Mesothelial cell of epicardium (in vitro differentiated cells): ENCODE measurements around the gene APOH. TPM values are rescaled to one million over a fixed set of nuclear protein-coding genes. Genes with fewer than 3 reads are reported as not detected.

ENCODE experiments used
- DNase-seq, 2 experiments: peaks; one replicate each; pipeline ENCODE4 v3.0.0; 2021; ENCODE audit warnings: low spot score in 2 of 2; ENCODE audit not compliant: unreplicated experiment in 2 of 2
- H3K27ac Mint-ChIP-seq: 2 replicates; pipeline ENCODE4 v1.8.0; 2021; ENCODE audit warnings: mixed read lengths
- H3K27me3 Mint-ChIP-seq: 2 replicates; pipeline ENCODE4 v1.8.0; 2021; ENCODE audit warnings: low read depth, mixed read lengths
- H3K36me3 Mint-ChIP-seq: 2 replicates; pipeline ENCODE4 v1.8.0; 2021; ENCODE audit warnings: mixed read lengths
- H3K4me1 Mint-ChIP-seq: 2 replicates; pipeline ENCODE4 v1.8.0; 2021; ENCODE audit warnings: mixed read lengths
- H3K4me3 Mint-ChIP-seq: 2 replicates; pipeline ENCODE4 v1.8.0; 2021; ENCODE audit warnings: mild to moderate bottlenecking, moderate library complexity, mixed read lengths
- H3K9me3 Mint-ChIP-seq: 2 replicates; pipeline ENCODE4 v1.8.0; 2021; ENCODE audit warnings: mixed read lengths
- CTCF ChIP-seq: fragments of 200-600 bp; sonication (generic); IDR thresholded peaks from one replicate; pipeline ENCODE4 v1.5.0; 2021; ENCODE audit warnings: antibody characterized with exemption; ENCODE audit not compliant: unreplicated experiment
- total RNA-seq: library from RNA; stranded (reverse); gene quantifications from 3 replicates; pipeline ENCODE4 v1.2.1, GENCODE V29; 2021

The APOH gene
- total RNA-seq, 1 donor from 2014 or later: not detected

- no peak overlapping the region for H3K4me3 Mint-ChIP-seq
- H3K4me1 Mint-ChIP-seq: peaks cover 16% of the 10 kb centered on the region
- H3K27ac Mint-ChIP-seq: no peak overlapping the region
- peaks cover 4% of the 10 kb centered on the region for H3K9me3 Mint-ChIP-seq
- TF ChIP-seq CTCF: no peak
- H3K36me3 Mint-ChIP-seq: peaks cover 7% of the 10 kb centered on the region
- no peak for DNase-seq
- H3K27me3 Mint-ChIP-seq: no peaks in the 10 kb centered on the region
Observed at GRCh38 chr17:66187718-66188117, 41.5 kb downstream of the APOH start.

- H3K4me3 Mint-ChIP-seq: no peak overlapping the region
- TF ChIP-seq CTCF: no peak
- H3K27ac Mint-ChIP-seq: no peak overlapping the region
- DNase-seq: no peak
- no peaks in the 10 kb centered on the region for H3K27me3 Mint-ChIP-seq
- H3K36me3 Mint-ChIP-seq: peaks cover 15% of the 10 kb centered on the region
- peaks cover 4% of the 10 kb centered on the region for H3K9me3 Mint-ChIP-seq
- peaks cover 4% of the 10 kb centered on the region for H3K4me1 Mint-ChIP-seq
Observed at GRCh38 chr17:66185862-66186261, 43.4 kb downstream of the APOH start.

- no peaks in the 10 kb centered on the region for H3K4me1 Mint-ChIP-seq
- H3K36me3 Mint-ChIP-seq: peaks cover 22% of the 10 kb centered on the region
- no peak overlapping the region for H3K27ac Mint-ChIP-seq
- H3K27me3 Mint-ChIP-seq: no peaks in the 10 kb centered on the region
- DNase-seq: no peak
- H3K9me3 Mint-ChIP-seq: peaks cover 11% of the 10 kb centered on the region
- H3K4me3 Mint-ChIP-seq: no peak overlapping the region
- TF ChIP-seq CTCF: no peak
Observed at GRCh38 chr17:66184392-66184791, 44.8 kb downstream of the APOH start.

GRCh38 chr17:66183529-66183928 lies 45.7 kb downstream of the APOH start:
- Mint-ChIP-seq H3K36me3 (peaks cover 29% of the 10 kb centered on the region), H3K4me1 (no peaks in the 10 kb centered on the region), H3K27me3 (no peaks in the 10 kb centered on the region), H3K9me3 (peaks cover 16% of the 10 kb centered on the region), H3K4me3 (no peak overlapping the region), H3K27ac (no peak overlapping the region)
- no peak for DNase-seq
- TF ChIP-seq CTCF: no peak

- no peak for TF ChIP-seq CTCF
- no peak overlapping the region for H3K27ac Mint-ChIP-seq
- DNase-seq: no peak
- peaks cover 15% of the 10 kb centered on the region for H3K9me3 Mint-ChIP-seq
- H3K4me3 Mint-ChIP-seq: no peak overlapping the region
- H3K27me3 Mint-ChIP-seq: no peaks in the 10 kb centered on the region
- H3K4me1 Mint-ChIP-seq: peaks cover 5% of the 10 kb centered on the region
- H3K36me3 Mint-ChIP-seq: peaks cover 34% of the 10 kb centered on the region
Observed at GRCh38 chr17:66178642-66179041, 50.6 kb downstream of the APOH start.

- TF ChIP-seq CTCF: no peak
- no peaks in the 10 kb centered on the region for H3K27me3 Mint-ChIP-seq
- no peak overlapping the region for H3K27ac Mint-ChIP-seq
- no peak for DNase-seq
- H3K36me3 Mint-ChIP-seq: peaks cover 29% of the 10 kb centered on the region
- no peak overlapping the region for H3K4me3 Mint-ChIP-seq
- H3K4me1 Mint-ChIP-seq: peaks cover 12% of the 10 kb centered on the region
- H3K9me3 Mint-ChIP-seq: peaks cover 15% of the 10 kb centered on the region
Observed at GRCh38 chr17:66177048-66177447, 52.2 kb downstream of the APOH start.
